K562 (cell line): ENCODE results near the gene IQCE. TPM values are rescaled to one million over a fixed set of nuclear protein-coding genes. Genes with fewer than 3 reads are reported as not detected.

ENCODE experiments used
- ATAC-seq: fragments of 200-7000 bp; cut with Tn5 transposase; 3 replicates; pipeline ENCODE4 v1.9.1; 2020; ENCODE audit warnings: moderate library complexity
- BruUV-seq: library from RNA; stranded (reverse); fragments of 400-500 nt; replicated peaks from 2 replicates; lab custom pipeline; 2021; lab: Mats Ljungman, UMichigan
- CTCF ChIA-PET: fragments of 300-600 bp; formaldehyde crosslinking; extraction: SDS; loops from one replicate; lab custom pipeline; 2021; ENCODE audit warnings: low intra/inter-chr PET ratio; lab: Yijun Ruan, JAX
- POLR2A ChIA-PET: fragments of 300-600, 350-650 bp; sonication (Branson Sonifier 250); formaldehyde crosslinking; extraction: SDS; loops from one replicate; lab custom pipeline; 2021; ENCODE audit warnings: antibody characterized with exemption, inconsistent platforms; lab: Yijun Ruan, JAX
- DNase-seq, 4 experiments: peaks; one replicate each; pipeline versions ENCODE4 v3.0.0 to v3.0.0-alpha.2; 2011 to 2018; ENCODE audit warnings: low spot score in 3 of 4, mixed read lengths in 3 of 4; ENCODE audit errors: extremely low read depth in 1 of 4
- FAIRE-seq: peaks from 2 replicates; lab custom pipeline; 2011; peaks lifted over from hg19 to GRCh38; lab: Jason Lieb, UNC
- H2AFZ ChIP-seq: 2 replicates; pipeline ENCODE4 v1.6.0; 2011; ENCODE audit warnings: low read depth, low read length, control low read depth, inconsistent platforms
- H3K27ac ChIP-seq: fragments of 200-600 bp; 3 replicates; pipeline ENCODE4 v1.8.0; 2011; ENCODE audit warnings: low read depth, mild to moderate bottlenecking, control low read depth, inconsistent platforms, low read length, moderate library complexity, mixed read lengths; ENCODE audit errors: extremely low read depth
- H3K27me3 ChIP-seq, 2 experiments: fragments of 300-600 bp in 1 of 2; 2 replicates in 1 of 2; 3 replicates in 1 of 2; pipeline versions ENCODE4 v1.6.0 to v1.8.0; 2011; ENCODE audit warnings: inconsistent platforms in 2 of 2, low read length in 2 of 2, mild to moderate bottlenecking in 1 of 2, mixed read lengths in 1 of 2, moderate library complexity in 1 of 2; ENCODE audit not compliant: control insufficient read depth in 2 of 2, insufficient read depth in 2 of 2
- H3K36me3 ChIP-seq: fragments of 300-600 bp; 3 replicates; pipeline ENCODE4 v1.8.0; 2011; ENCODE audit warnings: mild to moderate bottlenecking, low read length, inconsistent platforms; ENCODE audit not compliant: control insufficient read depth, insufficient read depth
- H3K4me1 ChIP-seq, 2 experiments: fragments of 200-600 bp in 1 of 2; replicated peaks in 1 of 2; 2 replicates in 1 of 2; 3 replicates in 1 of 2; pipeline versions ENCODE4 v1.5.1 to v1.8.0; 2011; ENCODE audit warnings: inconsistent platforms in 2 of 2, low read length in 2 of 2, mild to moderate bottlenecking in 1 of 2, mixed read lengths in 1 of 2, moderate library complexity in 1 of 2; ENCODE audit not compliant: control insufficient read depth in 2 of 2, insufficient read depth in 2 of 2
- H3K4me2 ChIP-seq: 2 replicates; pipeline ENCODE4 v1.6.1; 2011; ENCODE audit warnings: low read length, control low read depth, inconsistent platforms, mixed read lengths; ENCODE audit not compliant: insufficient read depth
- H3K4me3 ChIP-seq: fragments of 200-600 bp; sonication (generic), shearing (Covaris generic); 2 replicates; pipeline ENCODE4 v1.5.1; 2016; ENCODE audit warnings: control low read depth, inconsistent platforms
- H3K79me2 ChIP-seq: fragments of 200-600 bp; 3 replicates; pipeline ENCODE4 v1.8.0; 2011; ENCODE audit warnings: low read length, inconsistent platforms; ENCODE audit not compliant: control insufficient read depth, insufficient read depth
- H3K9ac ChIP-seq, 2 experiments: 2 replicates each; pipeline versions ENCODE4 v1.6.0 to v1.6.1; 2011; ENCODE audit warnings: low read depth in 2 of 2, low read length in 2 of 2, control low read depth in 1 of 2, inconsistent platforms in 1 of 2, mild to moderate bottlenecking in 1 of 2, mixed read lengths in 1 of 2; ENCODE audit not compliant: insufficient read depth in 1 of 2
- H3K9me1 ChIP-seq: one replicate; pipeline ENCODE4 v1.6.0; 2011; ENCODE audit warnings: inconsistent platforms, mild to moderate bottlenecking, low read length, moderate library complexity; ENCODE audit not compliant: control insufficient read depth, insufficient read depth
- H3K9me3 ChIP-seq: replicated peaks from 2 replicates; pipeline ENCODE4 v1.5.1; 2011; ENCODE audit warnings: low read depth, low read length, inconsistent platforms; ENCODE audit not compliant: control insufficient read depth, insufficient read depth
- H4K20me1 ChIP-seq: replicated peaks from 2 replicates; pipeline ENCODE4 v1.6.1; 2011; ENCODE audit warnings: low read length, inconsistent platforms, mixed read lengths; ENCODE audit not compliant: control insufficient read depth, insufficient read depth
- NR4A1 ChIP-seq, 2 experiments: fragments of 250-450 bp in 1 of 2; fragments of 450-650 bp in 1 of 2; sonication (Bioruptor Pico) in 1 of 2; IDR thresholded peaks; 2 replicates each; pipeline versions ENCODE4 v1.4.0 to v1.6.1; 2016 to 2020; ENCODE audit warnings: mild to moderate bottlenecking in 2 of 2, missing compliant biosample characterization in 1 of 2, missing genetic modification characterization in 1 of 2, moderate library complexity in 1 of 2
- PTTG1 ChIP-seq: fragments of 450-650 bp; IDR thresholded peaks from 2 replicates; pipeline ENCODE4 v1.6.1; 2016; ENCODE audit warnings: low read depth, mild to moderate bottlenecking, missing genetic modification characterization, missing compliant biosample characterization
- SRF ChIP-seq, 2 experiments: fragments of 250-450, 450-650 bp in 1 of 2; sonication (Bioruptor Pico) in 1 of 2; sonication (generic) in 1 of 2; formaldehyde crosslinking; IDR thresholded peaks; 2 replicates each; pipeline versions ENCODE4 v1.5.0 to v1.5.1; 2020 to 2022; ENCODE audit warnings: mild to moderate bottlenecking in 1 of 2, missing genetic modification reagents in 1 of 2
- WGBS: fragments of 100-300 bp; shearing (Covaris generic); methylation state at CpG from one replicate; pipeline ENCODE4 v1.1.6; 2016; ENCODE audit warnings: low coverage, mixed read lengths; ENCODE audit not compliant: insufficient coverage; ENCODE audit errors: missing lambda C conversion rate; 5-methylcytosine and 5-hydroxymethylcytosine counted together
- in situ Hi-C: fragments of 300-500 bp; cut with MboI; formaldehyde crosslinking; loops from 4 replicates; pipeline ENCODE4 v1.15.0; 2018; ENCODE audit warnings: inconsistent platforms, mixed read lengths
- intact Hi-C: fragments of 100-400 bp; cut with micrococcal nuclease; formaldehyde crosslinking; loops from 2 replicates; pipeline ENCODE4 v1.14.2; 2022
- polyA plus RNA-seq, 8 experiments: library from polyadenylated mRNA; depleted of rRNA in 4 of 8; stranded (reverse) in 5 of 8; unstranded in 3 of 8; fragments of >200 nt; fragmentation: Nextera tagmentation in 2 of 8; fragmentation: Illumina TruSeq in 1 of 8; extraction: Ambion mirVana in 2 of 8; extraction: Trizol in 1 of 8; gene quantifications; 2 replicates each; pipeline versions ENCODE4 v1.2.1 to v1.2.3, GENCODE V29; 2011 to 2014; ENCODE audit warnings: inconsistent platforms in 1 of 8, missing spikeins in 1 of 8
- total RNA-seq, 7 experiments: library from RNA; depleted of rRNA in 6 of 7; stranded (reverse); fragments of >200 nt in 6 of 7; fragmentation: Illumina TruSeq in 2 of 7; extraction: Trizol in 2 of 7; gene quantifications; 2 replicates each; pipeline versions ENCODE4 v1.2.1 to v1.2.3, GENCODE V29; 2011 to 2021; ENCODE audit warnings: low replicate concordance in 1 of 7

IQCE gene
- total and polyA plus RNA-seq, 9 of the 15 experiments (the other 6 are each of a cell fraction or from before 2014, with no cell fraction given) = 0.18 to 8.5 (median 4.2) TPM

GRCh38 chr7:2622869-2623697, 64.3 kb downstream of the IQCE start:
- Histone ChIP-seq H3K36me3 (no peaks in the 10 kb centered on the region), H2AFZ (no peak overlapping the region), H3K27me3 (peaks cover 0 to under 1% of the 10 kb centered on the region in 2 experiments; a peak in 2 of 5 replicates), H3K79me2 (no peaks in the 10 kb centered on the region), H4K20me1 (no peaks in the 10 kb centered on the region), H3K9me1 (no peaks in the 10 kb centered on the region)
- no peak for FAIRE-seq
- no peak for ATAC-seq
- POLR2A ChIA-PET = no interaction called here
- no TSS peak for BruUV-seq
- 63% methylated on average over 17 of the region's 19 CpGs for WGBS
- CTCF ChIA-PET = no interaction called here
- in situ Hi-C loops = no loop called here
- TF ChIP-seq NR4A1 (CRISPR knock-in tag; IDR thresholded peaks at IDR 0.05) = no peak
- no peak for TF ChIP-seq NR4A1 (tag; IDR thresholded peaks at IDR 0.05)
- TF ChIP-seq SRF (CRISPR knock-in tag; IDR thresholded peaks at IDR 0.05) = no peak
- no peak for TF ChIP-seq PTTG1 (tag)
- TF ChIP-seq, all 486 proteins: peak for 0
- H3K9me3 ChIP-seq = no peaks in the 10 kb centered on the region
- H3K27ac ChIP-seq = no peak overlapping the region
- no peak overlapping the region for H3K4me3 ChIP-seq
- no peak for DNase-seq
- peaks cover 27 to 62% of the 10 kb centered on the region in 2 experiments; a peak in 4 of 5 replicates for H3K4me1 ChIP-seq
- H3K4me2 ChIP-seq = no peak overlapping the region
- intact Hi-C loops = no loop called here
- peak overlapping the region in 1 of 2 experiments; percentile 85; a peak in 2 of 4 replicates for H3K9ac ChIP-seq
